H9 (cell line): ENCODE measurements around the gene TRIM9. TPM values are rescaled to one million over a fixed set of nuclear protein-coding genes. Genes with fewer than 3 reads are reported as not detected.

Source experiments
- DNase-seq: peaks from one replicate; pipeline ENCODE4 v3.0.0-alpha.2; 2017
- H2AFZ ChIP-seq: one replicate; pipeline ENCODE4 v1.6.1; 2013; ENCODE audit warnings: mild to moderate bottlenecking, low read length, control low read depth, moderate library complexity
- H2AK5ac ChIP-seq: 2 replicates; pipeline ENCODE4 v1.6.1; 2013; ENCODE audit warnings: low read length, control low read depth, mixed read lengths; ENCODE audit not compliant: insufficient read length
- H2BK120ac ChIP-seq: one replicate; pipeline ENCODE4 v1.6.1; 2013; ENCODE audit warnings: low read depth, mild to moderate bottlenecking, low read length, control low read depth, inconsistent platforms; ENCODE audit not compliant: poor library complexity, severe bottlenecking
- H2BK12ac ChIP-seq: 2 replicates; pipeline ENCODE4 v1.6.1; 2013; ENCODE audit warnings: low read length, control low read depth, mixed read lengths, low read depth; ENCODE audit not compliant: insufficient read length
- H2BK15ac ChIP-seq: 2 replicates; pipeline ENCODE4 v1.6.1; 2013; ENCODE audit warnings: low read depth, low read length, control low read depth
- H2BK20ac ChIP-seq: one replicate; pipeline ENCODE4 v1.6.1; 2013; ENCODE audit warnings: low read depth, mild to moderate bottlenecking, low read length, control low read depth, inconsistent platforms; ENCODE audit not compliant: poor library complexity, severe bottlenecking
- H2BK5ac ChIP-seq: 2 replicates; pipeline ENCODE4 v1.6.1; 2013; ENCODE audit warnings: low read length, control low read depth, mixed read lengths; ENCODE audit not compliant: insufficient read length
- H3K14ac ChIP-seq: 2 replicates; pipeline ENCODE4 v1.6.1; 2013; ENCODE audit warnings: low read length, control low read depth; ENCODE audit not compliant: insufficient read depth
- H3K18ac ChIP-seq: 2 replicates; pipeline ENCODE4 v1.6.1; 2013; ENCODE audit warnings: low read depth, mild to moderate bottlenecking, mixed read lengths, low read length, control low read depth; ENCODE audit not compliant: insufficient read length
- H3K23ac ChIP-seq: 2 replicates; pipeline ENCODE4 v1.6.1; 2013; ENCODE audit warnings: low read length, control low read depth, mixed read lengths, low read depth; ENCODE audit not compliant: insufficient read length
- H3K23me2 ChIP-seq: 2 replicates; pipeline ENCODE4 v1.6.1; 2013; ENCODE audit warnings: low read depth, mild to moderate bottlenecking, mixed read lengths, low read length, control low read depth; ENCODE audit not compliant: insufficient read length, poor library complexity, severe bottlenecking
- H3K27ac ChIP-seq: 2 replicates; pipeline ENCODE4 v1.5.1; 2013; ENCODE audit warnings: low read length, control low read depth, mixed read lengths, low read depth; ENCODE audit not compliant: insufficient read length
- H3K27me3 ChIP-seq: 2 replicates; pipeline ENCODE4 v1.6.1; 2013; ENCODE audit warnings: low read length, control low read depth, inconsistent platforms; ENCODE audit not compliant: insufficient read depth
- H3K4ac ChIP-seq: 2 replicates; pipeline ENCODE4 v1.6.1; 2013; ENCODE audit warnings: low read depth, mild to moderate bottlenecking, control low read depth, inconsistent platforms, low read length, moderate library complexity
- H3K4me1 ChIP-seq: 2 replicates; pipeline ENCODE4 v1.6.1; 2013; ENCODE audit warnings: low read length, control low read depth, inconsistent platforms; ENCODE audit not compliant: insufficient read depth
- H3K4me2 ChIP-seq: 2 replicates; pipeline ENCODE4 v1.6.1; 2013; ENCODE audit warnings: low read length, control low read depth, mixed read lengths; ENCODE audit not compliant: insufficient read length, insufficient read depth
- H3K56ac ChIP-seq: 2 replicates; pipeline ENCODE4 v1.6.1; 2013; ENCODE audit warnings: low read depth, mild to moderate bottlenecking, mixed read lengths, low read length, control low read depth; ENCODE audit not compliant: insufficient read length
- H3K79me1 ChIP-seq: 2 replicates; pipeline ENCODE4 v1.6.1; 2013; ENCODE audit warnings: low read depth, mild to moderate bottlenecking, moderate library complexity, low read length, control low read depth, inconsistent platforms; ENCODE audit not compliant: insufficient read depth, poor library complexity, severe bottlenecking
- H3K79me2 ChIP-seq: 2 replicates; pipeline ENCODE4 v1.6.1; 2013; ENCODE audit warnings: low read length, control low read depth, inconsistent platforms; ENCODE audit not compliant: insufficient read depth
- H3K9ac ChIP-seq: 2 replicates; pipeline ENCODE4 v1.6.1; 2013; ENCODE audit warnings: low read length, control low read depth, mixed read lengths; ENCODE audit not compliant: insufficient read length; ENCODE audit errors: extremely low read depth
- H3K9me3 ChIP-seq: one replicate; pipeline ENCODE4 v1.6.1; 2013; ENCODE audit warnings: low read depth, low read length, inconsistent platforms; ENCODE audit not compliant: control insufficient read depth
- H3T11ph ChIP-seq: one replicate; pipeline ENCODE4 v1.6.1; 2013; ENCODE audit warnings: mild to moderate bottlenecking, low read length, control low read depth, inconsistent platforms
- H4K20me1 ChIP-seq: one replicate; pipeline ENCODE4 v1.6.1; 2013; ENCODE audit not compliant: control insufficient read depth, insufficient read length, insufficient read depth
- H4K5ac ChIP-seq: 2 replicates; pipeline ENCODE4 v1.6.1; 2013; ENCODE audit warnings: low read depth, mild to moderate bottlenecking, mixed read lengths, low read length, control low read depth; ENCODE audit not compliant: insufficient read length
- H4K8ac ChIP-seq: replicated peaks from 2 replicates; pipeline ENCODE4 v1.6.1; 2013; ENCODE audit warnings: low read length, control low read depth, mixed read lengths, low read depth; ENCODE audit not compliant: insufficient read length
- H4K91ac ChIP-seq: 2 replicates; pipeline ENCODE4 v1.6.1; 2013; ENCODE audit warnings: low read depth, mild to moderate bottlenecking, moderate library complexity, mixed read lengths, low read length, control low read depth; ENCODE audit not compliant: insufficient read length
- H3K27ac Mint-ChIP-seq, 3 experiments: 2 replicates in 2 of 3; 3 replicates in 1 of 3; pipeline ENCODE4 v1.8.0; 2020 to 2021; ENCODE audit warnings: mixed read lengths in 3 of 3, mild to moderate bottlenecking in 1 of 3, moderate library complexity in 1 of 3
- H3K27me3 Mint-ChIP-seq: 2 replicates; pipeline ENCODE4 v1.8.0; 2021; ENCODE audit warnings: low read depth, mild to moderate bottlenecking, moderate library complexity, mixed read lengths
- H3K36me3 Mint-ChIP-seq, 3 experiments: 2 replicates in 2 of 3; 3 replicates in 1 of 3; pipeline ENCODE4 v1.8.0; 2020 to 2021; ENCODE audit warnings: low read depth in 3 of 3, mixed read lengths in 3 of 3; ENCODE audit not compliant: insufficient read depth in 1 of 3
- H3K4me1 Mint-ChIP-seq, 2 experiments: 2 replicates each; pipeline ENCODE4 v1.8.0; 2020; ENCODE audit warnings: mixed read lengths in 2 of 2
- H3K4me3 Mint-ChIP-seq, 2 experiments: 2 replicates in 1 of 2; 3 replicates in 1 of 2; pipeline ENCODE4 v1.8.0; 2020 to 2021; ENCODE audit warnings: mild to moderate bottlenecking in 2 of 2, mixed read lengths in 2 of 2, moderate library complexity in 1 of 2
- H3K9me3 Mint-ChIP-seq, 2 experiments: 2 replicates in 1 of 2; 3 replicates in 1 of 2; pipeline ENCODE4 v1.8.0; 2020; ENCODE audit warnings: mild to moderate bottlenecking in 2 of 2, mixed read lengths in 2 of 2, moderate library complexity in 1 of 2
- WGBS: extraction: QIAGEN DNeasy Blood & Tissue Kit; methylation state at CpG from one replicate; pipeline ENCODE4 v1.1.7; 2013; ENCODE audit warnings: missing lambda C conversion rate, low lambda C conversion rate, mixed read lengths; ENCODE audit not compliant: insufficient read length; ENCODE audit errors: extremely low coverage; 5-methylcytosine and 5-hydroxymethylcytosine counted together
- total RNA-seq: library from RNA; stranded (reverse); gene quantifications from 2 replicates; pipeline ENCODE4 v1.2.1, GENCODE V29; 2021
- TF ChIP-seq, protein P1 (sequence below): fragments of 200-600 bp; sonication (generic); conservative IDR thresholded peaks from 3 replicates; pipeline ENCODE4 v1.8.0; 2021; ENCODE audit warnings: antibody characterized with exemption, mild to moderate bottlenecking

Gene TRIM9
- total RNA-seq, 1 experiment from 2014 or later, result 0.98 TPM

DNA sequence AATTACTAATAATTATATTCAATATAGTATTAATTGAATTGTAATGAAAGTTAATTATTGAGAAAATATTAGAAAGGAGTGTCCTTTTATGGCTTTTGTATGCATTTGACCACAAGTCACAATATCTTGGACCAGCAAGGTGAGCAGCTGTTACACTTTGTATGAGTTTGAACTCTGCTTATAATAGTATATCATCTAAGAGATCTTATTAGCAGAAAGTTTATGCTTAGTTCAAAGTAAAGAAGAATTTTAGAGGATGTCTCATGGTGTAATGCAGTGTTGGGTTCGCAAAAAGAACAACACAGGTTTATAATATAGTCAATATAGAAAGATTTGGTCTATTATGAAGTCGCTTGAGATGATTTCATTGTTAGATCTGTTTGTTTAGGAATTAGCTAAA, 2.0 kb upstream of the TRIM9 start:
- H2BK15ac ChIP-seq, result no peak overlapping the region
- H3K27ac ChIP-seq, result no peak overlapping the region
- WGBS, result no CpG with 5 or more reads among the region's 2 CpGs
- Mint-ChIP-seq H3K27ac (no peak overlapping the region), H3K27me3 (peaks cover 55% of the 10 kb centered on the region), H3K36me3 (no peaks in the 10 kb centered on the region), H3K4me3 (no peak overlapping the region), H3K9me3 (no peaks in the 10 kb centered on the region), H3K4me1 (peaks cover 17 to 20% of the 10 kb centered on the region in 2 experiments)
- TF ChIP-seq, protein P1, sequence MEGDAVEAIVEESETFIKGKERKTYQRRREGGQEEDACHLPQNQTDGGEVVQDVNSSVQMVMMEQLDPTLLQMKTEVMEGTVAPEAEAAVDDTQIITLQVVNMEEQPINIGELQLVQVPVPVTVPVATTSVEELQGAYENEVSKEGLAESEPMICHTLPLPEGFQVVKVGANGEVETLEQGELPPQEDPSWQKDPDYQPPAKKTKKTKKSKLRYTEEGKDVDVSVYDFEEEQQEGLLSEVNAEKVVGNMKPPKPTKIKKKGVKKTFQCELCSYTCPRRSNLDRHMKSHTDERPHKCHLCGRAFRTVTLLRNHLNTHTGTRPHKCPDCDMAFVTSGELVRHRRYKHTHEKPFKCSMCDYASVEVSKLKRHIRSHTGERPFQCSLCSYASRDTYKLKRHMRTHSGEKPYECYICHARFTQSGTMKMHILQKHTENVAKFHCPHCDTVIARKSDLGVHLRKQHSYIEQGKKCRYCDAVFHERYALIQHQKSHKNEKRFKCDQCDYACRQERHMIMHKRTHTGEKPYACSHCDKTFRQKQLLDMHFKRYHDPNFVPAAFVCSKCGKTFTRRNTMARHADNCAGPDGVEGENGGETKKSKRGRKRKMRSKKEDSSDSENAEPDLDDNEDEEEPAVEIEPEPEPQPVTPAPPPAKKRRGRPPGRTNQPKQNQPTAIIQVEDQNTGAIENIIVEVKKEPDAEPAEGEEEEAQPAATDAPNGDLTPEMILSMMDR, result no peak
- H3K79me1 ChIP-seq, result no peaks in the 10 kb centered on the region
- H3K9me3 ChIP-seq, result no peaks in the 10 kb centered on the region
- no peaks in the 10 kb centered on the region for H4K20me1 ChIP-seq
- no peak overlapping the region for H2BK12ac ChIP-seq
- H2BK20ac ChIP-seq, result no peak overlapping the region
- H3K56ac ChIP-seq, result no peak overlapping the region
- no peak overlapping the region for H4K5ac ChIP-seq
- H2BK5ac ChIP-seq, result no peak overlapping the region
- H4K91ac ChIP-seq, result no peak overlapping the region
- no peak overlapping the region for H3T11ph ChIP-seq
- no peak overlapping the region for H2AK5ac ChIP-seq
- H3K9ac ChIP-seq, result no peak overlapping the region
- no peak overlapping the region for H3K14ac ChIP-seq
- H3K4me1 ChIP-seq, result no peaks in the 10 kb centered on the region; the same call in 1 of the 2 replicates
- H4K8ac ChIP-seq, result no peak overlapping the region
- no peak overlapping the region for H3K18ac ChIP-seq
- H2AFZ ChIP-seq, result no peak overlapping the region
- DNase-seq, result no peak
- peaks cover 18% of the 10 kb centered on the region for H3K27me3 ChIP-seq
- no peaks in the 10 kb centered on the region for H3K79me2 ChIP-seq
- no peak overlapping the region for H3K4ac ChIP-seq
- H2BK120ac ChIP-seq, result no peak overlapping the region
- H3K23me2 ChIP-seq, result peaks cover 22% of the 10 kb centered on the region
- no peak overlapping the region for H3K23ac ChIP-seq
- H3K4me2 ChIP-seq, result no peak overlapping the region
